Breast epithelium (tissue), 3 donors: ENCODE measurements around the gene RPS21.

Experiments
- POLR2A ChIP-seq: fragments of 450-650 bp; IDR thresholded peaks from one replicate; pipeline ENCODE4 v1.6.1; 2016; ENCODE audit warnings: antibody characterized with exemption, mild to moderate bottlenecking, moderate library complexity
- POLR2AphosphoS5 ChIP-seq, 3 donors: sonication (generic); formaldehyde crosslinking; IDR thresholded peaks; one replicate each; pipeline ENCODE4 v1.6.1; 2017; ENCODE audit warnings: antibody characterized with exemption in 3 of 3
- TF ChIP-seq, protein P1 (sequence below), 3 donors: fragments of 450-650 bp; IDR thresholded peaks; one replicate each; pipeline ENCODE4 v1.5.1; 2016 to 2017; ENCODE audit warnings: antibody characterized with exemption in 3 of 3, mild to moderate bottlenecking in 3 of 3, moderate library complexity in 3 of 3

GRCh38 chr20:62362590-62362940 is 24.3 kb upstream of the RPS21 start:
- TF ChIP-seq, protein P1, sequence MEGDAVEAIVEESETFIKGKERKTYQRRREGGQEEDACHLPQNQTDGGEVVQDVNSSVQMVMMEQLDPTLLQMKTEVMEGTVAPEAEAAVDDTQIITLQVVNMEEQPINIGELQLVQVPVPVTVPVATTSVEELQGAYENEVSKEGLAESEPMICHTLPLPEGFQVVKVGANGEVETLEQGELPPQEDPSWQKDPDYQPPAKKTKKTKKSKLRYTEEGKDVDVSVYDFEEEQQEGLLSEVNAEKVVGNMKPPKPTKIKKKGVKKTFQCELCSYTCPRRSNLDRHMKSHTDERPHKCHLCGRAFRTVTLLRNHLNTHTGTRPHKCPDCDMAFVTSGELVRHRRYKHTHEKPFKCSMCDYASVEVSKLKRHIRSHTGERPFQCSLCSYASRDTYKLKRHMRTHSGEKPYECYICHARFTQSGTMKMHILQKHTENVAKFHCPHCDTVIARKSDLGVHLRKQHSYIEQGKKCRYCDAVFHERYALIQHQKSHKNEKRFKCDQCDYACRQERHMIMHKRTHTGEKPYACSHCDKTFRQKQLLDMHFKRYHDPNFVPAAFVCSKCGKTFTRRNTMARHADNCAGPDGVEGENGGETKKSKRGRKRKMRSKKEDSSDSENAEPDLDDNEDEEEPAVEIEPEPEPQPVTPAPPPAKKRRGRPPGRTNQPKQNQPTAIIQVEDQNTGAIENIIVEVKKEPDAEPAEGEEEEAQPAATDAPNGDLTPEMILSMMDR (IDR thresholded peaks at IDR 0.05) = no peak
- no peak for TF ChIP-seq POLR2A
- TF ChIP-seq POLR2AphosphoS5 (IDR thresholded peaks at IDR 0.05) = no peak
